Measurements from ENCODE around the gene PITHD1.
"Not testable (repeated sequence)": the region's sequence is repeated elsewhere in the genome, so short reads cannot be mapped to it uniquely, and the experiment has no call there.

The PITHD1 gene

GRCh38 chr1:23799570-23800399 is 21.6 kb downstream of the PITHD1 start:
- H3K4me3 ChIP-seq (ENCODE audit: extremely low read depth, insufficient read depth, low read length, poor library complexity, severe bottlenecking) = peak overlapping the region; percentile 80
- peaks cover 18% of the 10 kb centered on the region for H3K4me1 ChIP-seq (ENCODE audit: control insufficient read depth, insufficient read depth, low read length, poor library complexity, severe bottlenecking)
- 4 to 6% methylated on average over 35 to 41 of the region's 48 CpGs for WGBS, 2 experiments (ENCODE audit: insufficient coverage in 2 of 2)
- peak overlapping the region; percentile 83 for H3K27ac ChIP-seq (ENCODE audit: low read depth, low read length, severe bottlenecking)
- H3K36me3 ChIP-seq (ENCODE audit: control insufficient read depth, insufficient read depth, low read length) = peaks cover 32% of the 10 kb centered on the region
- no peaks in the 10 kb centered on the region for H3K9me3 ChIP-seq (ENCODE audit: control insufficient read depth, low read length)

GRCh38 chr1:23800400-23801337 is 22.5 kb downstream of the PITHD1 start, which contains the start of gene GALE:
GALE (minus strand) TSS chr1:23800754; CDS start chr1:23799007, 1,747 bp downstream.
- H3K9me3 ChIP-seq (ENCODE audit: control insufficient read depth, low read length) = no peaks in the 10 kb centered on the region
- peak within 1 kb of the TSS; percentile 83 for H3K27ac ChIP-seq (ENCODE audit: low read depth, low read length, severe bottlenecking)
- peak within 1 kb of the TSS; percentile 80 for H3K4me3 ChIP-seq (ENCODE audit: extremely low read depth, insufficient read depth, low read length, poor library complexity, severe bottlenecking)
- whole genome bisulfite sequencing, 2 experiments (ENCODE audit: insufficient coverage in 2 of 2) = 0 to 1% methylated on average over 58 to 64 of the region's 82 CpGs
- H3K4me1 ChIP-seq (ENCODE audit: control insufficient read depth, insufficient read depth, low read length, poor library complexity, severe bottlenecking) = peaks cover 15% of the 10 kb centered on the region
- peaks cover 28% of the 10 kb centered on the region for H3K36me3 ChIP-seq (ENCODE audit: control insufficient read depth, insufficient read depth, low read length)

GRCh38 chr1:23801338-23801748 is 23.1 kb downstream of the PITHD1 start:
- H3K9me3 ChIP-seq (ENCODE audit: control insufficient read depth, low read length) = no peaks in the 10 kb centered on the region
- WGBS, 2 experiments (ENCODE audit: insufficient coverage in 2 of 2) = 30 to 32% methylated on average over 19 of the region's 19 CpGs
- H3K36me3 ChIP-seq (ENCODE audit: control insufficient read depth, insufficient read depth, low read length) = peaks cover 24% of the 10 kb centered on the region
- peak overlapping the region; percentile 80 for H3K4me3 ChIP-seq (ENCODE audit: extremely low read depth, insufficient read depth, low read length, poor library complexity, severe bottlenecking)
- peaks cover 14% of the 10 kb centered on the region for H3K4me1 ChIP-seq (ENCODE audit: control insufficient read depth, insufficient read depth, low read length, poor library complexity, severe bottlenecking)
- H3K27ac ChIP-seq (ENCODE audit: low read depth, low read length, severe bottlenecking) = peak overlapping the region; percentile 73

- Histone ChIP-seq H3K4me3 (ENCODE audit: extremely low read depth, insufficient read depth, low read length, poor library complexity, severe bottlenecking) (no peak overlapping the region), H3K9me3 (ENCODE audit: control insufficient read depth, low read length) (no peaks in the 10 kb centered on the region), H3K27ac (ENCODE audit: low read depth, low read length, severe bottlenecking) (no peak overlapping the region), H3K36me3 (ENCODE audit: control insufficient read depth, insufficient read depth, low read length) (peaks cover 22% of the 10 kb centered on the region), H3K4me1 (ENCODE audit: control insufficient read depth, insufficient read depth, low read length, poor library complexity, severe bottlenecking) (peaks cover 14% of the 10 kb centered on the region)
- 77 to 82% methylated on average over 10 of the region's 10 CpGs for WGBS, 2 experiments (ENCODE audit: insufficient coverage in 2 of 2)
Measured at GRCh38 chr1:23801876-23802275, 23.7 kb downstream of the PITHD1 start.

- H3K36me3 ChIP-seq (ENCODE audit: control insufficient read depth, insufficient read depth, low read length) = peaks cover 15% of the 10 kb centered on the region
- peaks cover 14% of the 10 kb centered on the region for H3K4me1 ChIP-seq (ENCODE audit: control insufficient read depth, insufficient read depth, low read length, poor library complexity, severe bottlenecking)
- not testable (repeated sequence) for H3K9me3 ChIP-seq (ENCODE audit: control insufficient read depth, low read length); H3K4me3 ChIP-seq (ENCODE audit: extremely low read depth, insufficient read depth, low read length, poor library complexity, severe bottlenecking); H3K27ac ChIP-seq (ENCODE audit: low read depth, low read length, severe bottlenecking)
- WGBS, 2 experiments (ENCODE audit: insufficient coverage in 2 of 2) = 90 to 93% methylated on average over 4 to 5 of the region's 7 CpGs
Measured at GRCh38 chr1:23802809-23803342, 24.7 kb downstream of the PITHD1 start.

- H3K4me1 ChIP-seq (ENCODE audit: control insufficient read depth, insufficient read depth, low read length, poor library complexity, severe bottlenecking) = peaks cover 13% of the 10 kb centered on the region
- 94 to 95% methylated on average over 5 of the region's 5 CpGs for WGBS, 2 experiments (ENCODE audit: insufficient coverage in 2 of 2)
- H3K4me3 ChIP-seq (ENCODE audit: extremely low read depth, insufficient read depth, low read length, poor library complexity, severe bottlenecking) = no peak overlapping the region
- no peaks in the 10 kb centered on the region for H3K9me3 ChIP-seq (ENCODE audit: control insufficient read depth, low read length)
- peaks cover 12% of the 10 kb centered on the region for H3K36me3 ChIP-seq (ENCODE audit: control insufficient read depth, insufficient read depth, low read length)
- no peak overlapping the region for H3K27ac ChIP-seq (ENCODE audit: low read depth, low read length, severe bottlenecking)
Measured at GRCh38 chr1:23803674-23804073, 25.5 kb downstream of the PITHD1 start.

GRCh38 chr1:23804183-23804835 is 26.1 kb downstream of the PITHD1 start:
- H3K4me3 ChIP-seq (ENCODE audit: extremely low read depth, insufficient read depth, low read length, poor library complexity, severe bottlenecking) = no peak overlapping the region
- 81 to 88% methylated on average over 4 to 7 of the region's 7 CpGs for WGBS, 2 experiments (ENCODE audit: insufficient coverage in 2 of 2)

GRCh38 chr1:23805025-23805424 is 26.8 kb downstream of the PITHD1 start:
- no peak overlapping the region for H3K27ac ChIP-seq (ENCODE audit: low read depth, low read length, severe bottlenecking)
- WGBS, 2 experiments (ENCODE audit: insufficient coverage in 2 of 2) = 88 to 95% methylated on average over 2 of the region's 2 CpGs
- H3K36me3 ChIP-seq (ENCODE audit: control insufficient read depth, insufficient read depth, low read length) = peaks cover 9% of the 10 kb centered on the region
- H3K4me3 ChIP-seq (ENCODE audit: extremely low read depth, insufficient read depth, low read length, poor library complexity, severe bottlenecking) = no peak overlapping the region
- peaks cover 3% of the 10 kb centered on the region for H3K4me1 ChIP-seq (ENCODE audit: control insufficient read depth, insufficient read depth, low read length, poor library complexity, severe bottlenecking)
- H3K9me3 ChIP-seq (ENCODE audit: control insufficient read depth, low read length) = no peaks in the 10 kb centered on the region

More at GRCh38 chr1:23804183-23804835, 26.1 kb downstream of the PITHD1 start:
- no peaks in the 10 kb centered on the region for H3K9me3 ChIP-seq (ENCODE audit: control insufficient read depth, low read length)
- peaks cover 9% of the 10 kb centered on the region for H3K36me3 ChIP-seq (ENCODE audit: control insufficient read depth, insufficient read depth, low read length)
- H3K27ac ChIP-seq (ENCODE audit: low read depth, low read length, severe bottlenecking) = no peak overlapping the region
- peaks cover 6% of the 10 kb centered on the region for H3K4me1 ChIP-seq (ENCODE audit: control insufficient read depth, insufficient read depth, low read length, poor library complexity, severe bottlenecking)

GRCh38 chr1:23806280-23806679 is 28.1 kb downstream of the PITHD1 start:
- Histone ChIP-seq H3K4me3 (ENCODE audit: extremely low read depth, insufficient read depth, low read length, poor library complexity, severe bottlenecking) (no peak overlapping the region), H3K4me1 (ENCODE audit: control insufficient read depth, insufficient read depth, low read length, poor library complexity, severe bottlenecking) (peaks cover 1% of the 10 kb centered on the region), H3K36me3 (ENCODE audit: control insufficient read depth, insufficient read depth, low read length) (peaks cover 9% of the 10 kb centered on the region), H3K27ac (ENCODE audit: low read depth, low read length, severe bottlenecking) (no peak overlapping the region), H3K9me3 (ENCODE audit: control insufficient read depth, low read length) (no peaks in the 10 kb centered on the region)
- 82 to 91% methylated on average over 4 to 6 of the region's 6 CpGs for WGBS, 2 experiments (ENCODE audit: insufficient coverage in 2 of 2)

GRCh38 chr1:23807453-23807852 is 29.2 kb downstream of the PITHD1 start:
- Histone ChIP-seq H3K4me1 (ENCODE audit: control insufficient read depth, insufficient read depth, low read length, poor library complexity, severe bottlenecking) (no peaks in the 10 kb centered on the region), H3K4me3 (ENCODE audit: extremely low read depth, insufficient read depth, low read length, poor library complexity, severe bottlenecking) (no peak overlapping the region), H3K9me3 (ENCODE audit: control insufficient read depth, low read length) (no peaks in the 10 kb centered on the region), H3K27ac (ENCODE audit: low read depth, low read length, severe bottlenecking) (no peak overlapping the region), H3K36me3 (ENCODE audit: control insufficient read depth, insufficient read depth, low read length) (peaks cover 9% of the 10 kb centered on the region)
- WGBS, 2 experiments (ENCODE audit: insufficient coverage in 2 of 2) = 86 to 96% methylated on average over 2 of the region's 3 CpGs

Data from mesodermal cell (in vitro differentiated cells).